ENCODE results near the gene H3-3A.
A peak's percentile ranks its signal among the peaks of the same experiment; 100 is the strongest.

Gene H3-3A

DNA sequence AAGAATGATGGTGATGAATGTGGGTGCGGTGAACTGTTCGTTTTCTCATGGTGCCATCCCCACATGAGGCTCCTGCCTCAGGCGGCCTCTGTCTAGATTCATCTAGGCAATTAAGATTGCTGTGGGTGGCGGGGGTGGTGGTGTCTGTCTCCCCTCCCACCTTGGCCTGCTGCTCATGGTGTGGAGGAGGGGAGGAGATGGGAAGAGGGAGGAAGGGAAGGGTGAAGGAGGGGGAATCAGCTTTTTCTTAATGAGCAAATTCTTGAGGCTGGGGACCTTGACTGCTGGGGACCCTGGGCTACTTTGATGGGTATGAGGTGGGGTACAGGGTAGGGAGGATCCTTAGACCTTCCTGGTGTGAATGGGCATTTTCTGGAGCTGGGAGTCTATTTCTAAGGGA, 55.8 kb downstream of the H3-3A start:
- Mint-ChIP-seq H3K27me3 (no peaks in the 10 kb centered on the region), H3K4me3 (no peak overlapping the region), H3K4me1 (ENCODE audit: low read depth in 2 of 2) (peaks cover 8 to 10% of the 10 kb centered on the region in 2 donors), H3K36me3 (ENCODE audit: insufficient read depth) (peaks cover 10% of the 10 kb centered on the region), H3K9me3 (no peaks in the 10 kb centered on the region), H3K27ac (peak overlapping the region in 1 of 2 donors; percentile 55)
- ATAC-seq (replicated peaks) = no peak
- DNase-seq = no peak

DNA sequence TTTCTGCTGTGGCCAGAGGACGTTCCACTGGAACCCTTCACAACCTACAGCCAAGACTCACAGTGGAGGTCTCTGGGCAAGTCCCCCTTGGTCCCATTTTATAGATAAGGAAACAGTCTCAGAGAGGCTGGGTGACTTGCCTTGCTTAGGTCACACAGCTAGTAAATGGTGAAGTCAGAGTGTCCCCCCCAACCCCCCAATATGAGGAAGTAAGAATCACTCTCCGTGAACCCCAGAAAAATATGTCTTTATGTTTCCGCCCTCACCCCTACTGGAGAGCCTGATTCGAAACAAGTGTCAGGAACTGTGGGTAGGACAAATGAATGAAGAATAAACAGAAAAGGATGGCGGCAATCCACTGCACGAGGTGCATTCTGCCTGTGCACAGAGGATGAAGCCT, 56.7 kb downstream of the H3-3A start:
- Mint-ChIP-seq H3K4me1 (ENCODE audit: low read depth in 2 of 2) (peaks cover 8 to 17% of the 10 kb centered on the region in 2 donors), H3K27me3 (no peaks in the 10 kb centered on the region), H3K36me3 (ENCODE audit: insufficient read depth) (peaks cover 10% of the 10 kb centered on the region), H3K4me3 (no peak overlapping the region), H3K27ac (no peak overlapping the region), H3K9me3 (no peaks in the 10 kb centered on the region)
- DNase-seq (no peak), ATAC-seq (replicated peaks) (no peak)

DNA sequence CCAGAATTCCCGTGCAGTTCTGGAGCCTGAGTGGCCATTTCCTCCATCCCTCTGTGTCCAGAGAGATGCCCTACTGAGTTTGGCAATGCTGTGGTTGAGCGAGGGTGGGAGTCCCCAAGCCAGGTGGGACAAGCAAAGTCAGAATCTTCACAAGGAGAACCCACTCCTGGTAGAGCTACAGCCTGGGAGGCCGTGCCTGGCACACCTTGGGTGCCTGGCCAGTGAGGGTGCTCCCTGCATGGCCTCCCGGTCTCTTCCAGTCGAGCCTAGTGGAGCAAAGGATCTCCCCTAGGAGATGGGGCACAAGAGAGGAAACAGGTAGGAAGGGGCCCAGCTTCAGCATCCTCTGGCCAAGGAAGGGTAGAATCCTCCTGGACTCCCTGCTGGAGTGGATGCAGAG, 57.9 kb downstream of the H3-3A start:
- H3K9me3 Mint-ChIP-seq = no peaks in the 10 kb centered on the region
- peak overlapping the region in 1 of 2 donors; percentile 76 for H3K27ac Mint-ChIP-seq
- H3K36me3 Mint-ChIP-seq (ENCODE audit: insufficient read depth) = peaks cover 12% of the 10 kb centered on the region
- DNase-seq (no peak), ATAC-seq (replicated peaks) (no peak)
- H3K4me3 Mint-ChIP-seq = peak overlapping the region; percentile 35 to 78
- peaks cover 14 to 22% of the 10 kb centered on the region in 2 donors for H3K4me1 Mint-ChIP-seq (ENCODE audit: low read depth in 2 of 2)
- peaks cover 0 to 4% of the 10 kb centered on the region in 2 donors for H3K27me3 Mint-ChIP-seq

GRCh38 chr1:226121049-226121586, 58.6 kb downstream of the H3-3A start:
- H3K4me1 Mint-ChIP-seq (ENCODE audit: low read depth in 2 of 2) = peaks cover 14 to 24% of the 10 kb centered on the region in 2 donors
- no peak for DNase-seq
- H3K4me3 Mint-ChIP-seq = peak overlapping the region; percentile 75 to 78
- H3K36me3 Mint-ChIP-seq (ENCODE audit: insufficient read depth) = peaks cover 14% of the 10 kb centered on the region
- ATAC-seq (replicated peaks) = no peak
- no peaks in the 10 kb centered on the region for H3K9me3 Mint-ChIP-seq
- peaks cover 0 to 7% of the 10 kb centered on the region in 2 donors for H3K27me3 Mint-ChIP-seq
- peak overlapping the region in 1 of 2 donors; percentile 76 for H3K27ac Mint-ChIP-seq
